HFFc6 (cell line): ENCODE results near the gene PIGR. TPM values are rescaled to one million over a fixed set of nuclear protein-coding genes. Genes with fewer than 3 reads are reported as not detected.

Source experiments
- DNase-seq: peaks from one replicate; pipeline ENCODE4 v3.0.0-alpha.2; 2018
- H3K27ac Mint-ChIP-seq: 2 replicates; pipeline ENCODE4 v1.8.0; 2020; ENCODE audit warnings: mild to moderate bottlenecking, mixed read lengths
- H3K27me3 Mint-ChIP-seq: 2 replicates; pipeline ENCODE4 v1.8.0; 2021; ENCODE audit warnings: mild to moderate bottlenecking, moderate library complexity, mixed read lengths; ENCODE audit not compliant: insufficient read depth
- H3K36me3 Mint-ChIP-seq: 2 replicates; pipeline ENCODE4 v1.8.0; 2021; ENCODE audit warnings: low read depth, mixed read lengths
- H3K4me1 Mint-ChIP-seq: 2 replicates; pipeline ENCODE4 v1.8.0; 2020; ENCODE audit warnings: low read depth, mixed read lengths
- H3K4me3 Mint-ChIP-seq: 2 replicates; pipeline ENCODE4 v1.8.0; 2020; ENCODE audit warnings: mild to moderate bottlenecking, moderate library complexity, mixed read lengths
- H3K9me3 Mint-ChIP-seq: 2 replicates; pipeline ENCODE4 v1.8.0; 2020; ENCODE audit warnings: mild to moderate bottlenecking, mixed read lengths
- CTCF ChIP-seq: fragments of 200-600 bp; sonication (generic); IDR thresholded peaks from 2 replicates; pipeline ENCODE4 v1.5.0; 2021; ENCODE audit warnings: antibody characterized with exemption, mild to moderate bottlenecking
- total RNA-seq, 6 experiments: library from RNA; stranded (reverse); fragmentation: NEBNext Ultra II Directional; extraction: Animal tissue kit (Norgen Biotek cat#: 25700); gene quantifications; 2 replicates in 1 of 6; 3 replicates in 5 of 6; pipeline ENCODE4 v1.2.3, GENCODE V29; 2021

The PIGR gene
- total RNA-seq, 6 experiments from 2014 or later: 0.14 to 0.26 TPM; not detected in 4

- no peak overlapping the region for H3K4me3 Mint-ChIP-seq
- TF ChIP-seq CTCF: no peak
- H3K4me1 Mint-ChIP-seq: no peaks in the 10 kb centered on the region
- no peaks in the 10 kb centered on the region for H3K36me3 Mint-ChIP-seq
- no peak for DNase-seq
- H3K27me3 Mint-ChIP-seq: peaks cover 34% of the 10 kb centered on the region
- no peaks in the 10 kb centered on the region for H3K9me3 Mint-ChIP-seq
- H3K27ac Mint-ChIP-seq: no peak overlapping the region
Measured at GRCh38 chr1:206974140-206974539, 27.9 kb upstream of the PIGR start.

DNA sequence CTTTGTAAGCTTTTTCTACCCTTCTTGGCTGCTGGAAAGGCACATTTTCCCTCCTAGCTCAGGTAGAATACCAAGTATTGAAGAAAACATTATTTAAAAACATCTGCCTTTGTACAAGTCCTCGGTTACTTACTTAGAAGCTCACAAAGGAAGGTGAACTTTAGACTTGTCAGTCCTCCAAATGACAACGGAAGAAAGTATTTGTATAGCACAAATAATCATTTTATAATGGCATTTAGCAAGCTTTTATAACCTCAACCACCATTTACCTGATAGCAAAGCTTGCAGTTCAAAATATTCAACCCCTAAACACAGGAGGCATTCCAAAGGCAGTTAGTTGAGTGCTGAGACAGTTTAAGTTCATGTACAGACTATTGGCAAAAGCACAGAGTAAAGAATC, 26.5 kb upstream of the PIGR start:
- no peak for DNase-seq
- Mint-ChIP-seq H3K4me3 (no peak overlapping the region), H3K27me3 (peaks cover 42% of the 10 kb centered on the region), H3K27ac (no peak overlapping the region), H3K9me3 (no peaks in the 10 kb centered on the region), H3K36me3 (no peaks in the 10 kb centered on the region), H3K4me1 (peaks cover 2% of the 10 kb centered on the region)
- no peak for TF ChIP-seq CTCF

DNA sequence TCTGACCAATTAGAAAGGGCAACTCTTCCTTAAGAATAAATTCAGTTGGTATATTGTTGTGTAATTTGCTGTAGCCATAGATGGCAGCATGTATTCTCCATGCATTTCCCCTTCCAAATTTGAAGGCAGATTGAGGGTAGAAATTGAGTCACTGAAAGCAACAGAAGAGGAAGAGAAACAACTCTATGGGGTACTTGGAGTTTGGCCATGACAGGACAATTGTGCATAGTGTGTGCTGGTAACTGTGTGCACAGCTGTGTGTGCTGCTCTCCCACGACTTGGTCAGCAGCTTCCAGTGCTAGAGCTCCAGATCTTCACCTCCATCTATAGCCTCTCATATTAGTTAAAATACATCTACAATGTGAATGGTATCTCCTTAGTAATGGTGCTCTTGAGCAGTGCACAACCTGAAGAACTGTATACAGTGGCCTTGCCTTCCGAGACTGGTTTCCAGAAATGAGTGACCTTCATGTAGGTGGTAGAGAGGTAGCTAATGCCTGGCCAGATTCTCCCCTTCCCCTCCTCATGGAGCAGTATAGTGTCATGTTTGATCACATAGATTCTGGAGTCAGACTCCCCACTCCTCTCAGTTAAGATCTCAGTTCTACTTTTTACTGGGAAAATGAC, 24.9 kb upstream of the PIGR start:
- Mint-ChIP-seq H3K27ac (no peak overlapping the region), H3K27me3 (peaks cover 40% of the 10 kb centered on the region), H3K36me3 (no peaks in the 10 kb centered on the region), H3K4me3 (no peak overlapping the region), H3K4me1 (peaks cover 8% of the 10 kb centered on the region), H3K9me3 (no peaks in the 10 kb centered on the region)
- no peak for DNase-seq
- no peak for TF ChIP-seq CTCF

DNA sequence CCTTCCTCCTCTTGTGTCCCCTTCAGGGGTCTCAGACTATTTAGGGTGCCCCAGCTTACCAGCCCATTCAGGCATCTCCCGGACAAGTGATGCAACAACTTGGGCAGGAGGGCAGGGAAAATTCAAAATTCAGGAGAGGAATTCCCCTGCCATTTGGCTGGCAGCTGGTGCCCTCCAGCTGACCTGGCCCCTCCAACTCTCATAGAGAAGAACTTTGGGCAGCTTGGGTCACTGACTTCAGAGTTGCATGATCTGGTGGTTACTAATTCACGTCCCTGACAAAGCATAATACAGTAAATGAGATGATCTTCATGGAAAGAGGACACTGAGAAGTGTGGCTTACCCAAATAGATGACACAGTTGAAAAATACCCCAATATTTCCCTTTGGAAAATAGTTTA, 24.2 kb upstream of the PIGR start, which contains the start of gene FCAMR:
Gene FCAMR (minus strand): TSS at position 15 of the 400 bp plus-strand sequence. CDS start 335 bp downstream, outside the sequence.
- no peaks in the 10 kb centered on the region for H3K9me3 Mint-ChIP-seq
- H3K36me3 Mint-ChIP-seq: no peaks in the 10 kb centered on the region
- no peak within 1 kb of the TSS for H3K27ac Mint-ChIP-seq
- H3K27me3 Mint-ChIP-seq: peaks cover 42% of the 10 kb centered on the region
- no peak within 1 kb of the TSS for H3K4me3 Mint-ChIP-seq
- TF ChIP-seq CTCF: no peak
- peaks cover 8% of the 10 kb centered on the region for H3K4me1 Mint-ChIP-seq
- DNase-seq: no peak

DNA sequence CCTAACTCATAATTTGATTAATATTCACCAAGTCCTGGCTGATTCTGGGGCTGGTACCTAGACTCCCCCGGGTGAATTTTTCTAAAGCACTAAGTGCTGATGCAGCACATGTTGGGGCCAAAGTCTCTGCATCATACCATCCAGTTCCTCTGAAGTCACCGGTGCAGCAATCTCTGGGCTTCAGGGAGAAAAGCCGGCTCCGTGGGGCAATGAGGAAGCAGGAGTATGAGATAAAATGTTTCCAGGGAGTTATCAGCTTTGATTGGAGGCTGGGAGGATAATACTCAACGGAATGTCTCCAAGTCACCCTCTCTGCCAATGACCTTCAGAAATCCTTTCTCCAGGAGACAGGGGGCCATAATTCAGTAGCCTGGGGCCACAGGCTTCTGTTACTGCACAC, 22.8 kb upstream of the PIGR start:
- Mint-ChIP-seq H3K4me1 (peaks cover 8% of the 10 kb centered on the region), H3K27me3 (peaks cover 43% of the 10 kb centered on the region), H3K36me3 (no peaks in the 10 kb centered on the region), H3K9me3 (no peaks in the 10 kb centered on the region), H3K4me3 (no peak overlapping the region), H3K27ac (no peak overlapping the region)
- no peak for TF ChIP-seq CTCF
- no peak for DNase-seq
